Measurements from ENCODE around the gene ITSN1.
"Not testable (repeated sequence)": the region's sequence is repeated elsewhere in the genome, so short reads cannot be mapped to it uniquely, and the experiment has no call there.

The ITSN1 gene

DNA sequence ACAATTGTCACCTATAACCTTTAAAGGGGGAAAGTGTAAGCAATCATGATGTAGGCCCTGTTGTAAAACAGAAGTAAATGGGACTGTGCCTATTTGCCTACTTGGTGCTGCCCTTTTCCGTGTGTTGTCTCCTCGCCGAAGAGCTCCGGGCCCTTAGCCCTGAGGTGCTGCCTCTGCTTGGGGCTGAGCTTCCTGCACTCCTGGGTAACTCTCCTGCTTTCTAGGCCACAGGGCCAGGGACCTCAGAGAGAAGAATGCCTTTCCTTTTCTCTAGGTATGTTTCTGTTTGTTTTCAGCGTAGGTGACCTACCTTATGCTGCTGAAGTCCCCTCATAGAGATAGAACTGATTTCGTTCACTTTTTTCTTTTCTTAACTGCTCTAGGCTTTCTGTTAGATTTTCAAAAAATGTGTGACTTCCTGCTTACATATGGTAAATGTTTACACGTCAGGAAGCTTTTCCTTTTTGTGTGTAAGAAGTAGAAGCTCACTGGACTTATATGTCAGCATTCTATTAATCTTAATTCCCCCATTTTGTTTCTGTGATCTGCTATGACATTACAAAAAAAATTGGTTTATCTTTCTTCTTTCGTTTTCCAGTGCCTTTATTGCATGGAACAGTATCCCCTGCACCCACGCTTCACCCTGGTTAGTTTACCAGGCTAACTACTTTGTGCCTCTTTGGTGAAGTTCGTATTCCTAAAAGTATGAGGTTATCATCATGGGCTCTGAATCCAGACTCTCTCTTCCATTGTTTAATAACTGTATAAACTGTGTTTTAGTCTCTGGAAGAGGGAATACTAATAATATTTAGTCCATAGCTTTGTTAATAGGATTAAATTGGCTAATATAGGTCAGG, 61.7 kb downstream of the ITSN1 start:
- no peak for DNase-seq (ENCODE audit: low spot score)
- no peak overlapping the region for H3K4me3 Mint-ChIP-seq
- H3K4me1 Mint-ChIP-seq (ENCODE audit: low read depth), result peaks cover 5% of the 10 kb centered on the region
- no peaks in the 10 kb centered on the region for H3K36me3 Mint-ChIP-seq (ENCODE audit: low read depth)
- H3K9me3 Mint-ChIP-seq, result peaks cover 4% of the 10 kb centered on the region
- H3K27ac Mint-ChIP-seq, result no peak overlapping the region
- H3K27me3 Mint-ChIP-seq (ENCODE audit: low read depth), result no peaks in the 10 kb centered on the region

DNA sequence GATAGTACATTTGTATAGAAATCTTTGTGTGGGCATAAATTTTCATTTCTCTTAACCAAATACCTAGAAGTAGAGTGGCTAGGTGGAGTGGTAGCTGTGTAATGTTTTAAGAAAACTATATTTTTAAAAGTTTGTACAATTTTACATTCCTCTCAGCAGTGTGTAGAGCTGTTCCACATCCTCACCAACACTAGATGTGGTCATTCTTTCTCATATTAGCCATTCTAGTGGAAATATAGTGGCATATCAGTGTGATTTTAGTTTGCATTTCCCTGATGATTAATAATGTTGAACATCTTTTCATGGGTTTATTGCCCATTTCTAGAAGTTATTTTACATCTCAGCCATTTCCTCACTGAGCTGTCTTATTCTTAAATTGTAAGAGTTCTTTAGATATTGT, 65.5 kb downstream of the ITSN1 start:
- no peaks in the 10 kb centered on the region for H3K36me3 Mint-ChIP-seq (ENCODE audit: low read depth)
- no peak overlapping the region for H3K27ac Mint-ChIP-seq
- DNase-seq (ENCODE audit: low spot score), result no peak
- no peak overlapping the region for H3K4me3 Mint-ChIP-seq
- peaks cover 5% of the 10 kb centered on the region for H3K27me3 Mint-ChIP-seq (ENCODE audit: low read depth)
- H3K4me1 Mint-ChIP-seq (ENCODE audit: low read depth), result peaks cover 5% of the 10 kb centered on the region
- peaks cover 5% of the 10 kb centered on the region for H3K9me3 Mint-ChIP-seq

DNA sequence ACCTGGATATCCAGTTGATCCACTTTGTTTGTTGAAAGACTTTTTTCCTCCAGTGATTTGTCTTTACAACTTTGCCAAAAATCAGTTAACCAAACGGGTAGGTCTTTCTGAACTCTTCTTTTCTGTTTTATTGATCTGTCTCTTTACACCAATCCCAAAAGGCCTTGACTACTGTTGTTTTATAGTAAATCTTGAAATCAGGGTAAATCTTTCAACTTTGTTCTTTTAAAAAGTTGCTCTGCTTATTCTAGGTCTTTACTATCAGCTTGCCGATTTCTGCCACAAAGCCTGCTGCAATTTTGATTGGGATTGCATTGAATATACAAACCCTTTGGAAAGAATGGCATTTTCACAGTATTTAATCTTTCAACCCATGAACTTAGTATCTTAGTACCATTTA, 66.6 kb downstream of the ITSN1 start:
- H3K9me3 Mint-ChIP-seq, result peaks cover 5% of the 10 kb centered on the region
- no peak overlapping the region for H3K27ac Mint-ChIP-seq
- peaks cover 4% of the 10 kb centered on the region for H3K4me1 Mint-ChIP-seq (ENCODE audit: low read depth)
- no peak for DNase-seq (ENCODE audit: low spot score)
- H3K4me3 Mint-ChIP-seq, result no peak overlapping the region
- no peaks in the 10 kb centered on the region for H3K36me3 Mint-ChIP-seq (ENCODE audit: low read depth)
- peaks cover 5% of the 10 kb centered on the region for H3K27me3 Mint-ChIP-seq (ENCODE audit: low read depth)

DNA sequence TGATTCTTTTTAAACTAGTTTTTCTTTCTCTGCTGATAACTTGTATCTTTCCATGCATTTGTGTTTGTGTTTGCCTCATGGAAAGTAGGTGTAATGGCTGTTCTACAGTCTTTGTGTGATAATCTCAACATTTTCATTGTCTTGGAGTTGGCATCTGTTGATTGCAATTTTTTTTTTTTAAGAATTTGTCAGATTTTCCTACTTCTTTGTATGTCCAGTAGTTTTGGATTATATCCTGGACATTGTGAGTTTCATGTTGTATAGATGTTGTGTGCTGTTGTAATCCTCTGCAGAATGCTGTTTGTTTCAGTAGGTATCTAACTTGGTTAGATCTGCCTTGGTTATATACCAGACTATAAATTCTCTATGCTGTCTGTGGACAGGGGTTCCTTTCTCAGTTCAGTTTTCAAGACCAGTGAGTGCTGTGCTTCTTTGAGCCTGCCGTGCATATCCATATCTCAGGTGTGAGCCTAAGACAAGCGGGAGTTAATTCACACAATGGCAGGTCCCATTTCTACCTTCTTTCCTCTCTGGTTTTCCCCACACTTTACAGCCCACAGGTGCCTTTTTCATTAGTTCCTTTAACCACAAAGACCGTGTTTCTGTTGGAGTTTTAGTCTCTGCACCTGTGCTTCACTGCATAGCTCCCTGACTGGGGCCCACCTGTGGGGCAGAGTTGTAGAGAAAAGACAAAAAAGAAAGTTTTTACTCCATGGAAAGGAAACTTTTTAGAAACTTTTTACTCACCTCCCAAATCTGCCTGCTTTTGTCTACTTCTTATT, 69.9 kb downstream of the ITSN1 start:
- H3K4me3 Mint-ChIP-seq, result no peak overlapping the region
- H3K4me1 Mint-ChIP-seq (ENCODE audit: low read depth), result no peaks in the 10 kb centered on the region
- peaks cover 5% of the 10 kb centered on the region for H3K27me3 Mint-ChIP-seq (ENCODE audit: low read depth)
- H3K9me3 Mint-ChIP-seq, result peaks cover 5% of the 10 kb centered on the region
- no peak overlapping the region for H3K27ac Mint-ChIP-seq
- DNase-seq (ENCODE audit: low spot score), result no peak
- no peaks in the 10 kb centered on the region for H3K36me3 Mint-ChIP-seq (ENCODE audit: low read depth)

DNA sequence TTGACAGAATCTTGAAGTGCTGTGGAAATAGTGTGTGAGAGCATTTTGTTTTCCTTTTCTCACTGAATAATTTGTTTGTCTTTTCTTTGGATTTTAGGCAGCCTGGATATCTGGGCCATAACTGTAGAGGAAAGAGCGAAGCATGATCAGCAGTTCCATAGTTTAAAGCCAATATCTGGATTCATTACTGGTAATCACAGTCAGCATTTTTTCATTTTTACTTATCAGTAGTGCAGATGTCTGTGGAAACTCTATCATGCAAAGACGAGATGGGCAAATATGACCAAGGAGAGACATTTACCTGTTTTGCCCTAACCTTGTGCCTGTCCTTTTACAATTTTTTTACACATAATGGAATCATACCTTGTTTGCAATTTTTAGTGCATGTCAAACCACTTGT, 78.8 kb downstream of the ITSN1 start:
- Mint-ChIP-seq H3K27me3 (ENCODE audit: low read depth) (no peaks in the 10 kb centered on the region), H3K4me3 (no peak overlapping the region), H3K9me3 (no peaks in the 10 kb centered on the region), H3K36me3 (ENCODE audit: low read depth) (no peaks in the 10 kb centered on the region), H3K4me1 (ENCODE audit: low read depth) (no peaks in the 10 kb centered on the region), H3K27ac (no peak overlapping the region)
- DNase-seq (ENCODE audit: low spot score), result no peak

DNA sequence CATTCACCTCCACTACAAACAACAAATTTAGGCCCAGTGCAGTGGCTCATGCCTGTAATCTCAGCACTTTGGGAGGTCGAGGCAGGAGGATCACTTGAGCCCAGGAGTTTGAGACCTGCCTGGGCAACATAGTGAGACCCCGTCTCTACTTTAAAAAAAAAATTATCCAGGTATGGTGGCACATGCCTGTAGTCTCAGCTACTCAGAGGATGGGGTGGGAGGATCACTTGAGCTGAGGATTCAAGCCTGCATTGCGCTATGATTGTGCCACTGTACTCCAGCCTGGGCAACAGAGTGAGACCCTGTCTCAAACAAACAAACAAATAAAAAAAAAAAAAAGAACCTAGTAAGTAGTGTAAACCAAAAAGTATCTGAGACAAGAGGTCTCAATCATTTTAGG, 86.8 kb downstream of the ITSN1 start:
- H3K4me3 Mint-ChIP-seq, result not testable (repeated sequence)

DNA sequence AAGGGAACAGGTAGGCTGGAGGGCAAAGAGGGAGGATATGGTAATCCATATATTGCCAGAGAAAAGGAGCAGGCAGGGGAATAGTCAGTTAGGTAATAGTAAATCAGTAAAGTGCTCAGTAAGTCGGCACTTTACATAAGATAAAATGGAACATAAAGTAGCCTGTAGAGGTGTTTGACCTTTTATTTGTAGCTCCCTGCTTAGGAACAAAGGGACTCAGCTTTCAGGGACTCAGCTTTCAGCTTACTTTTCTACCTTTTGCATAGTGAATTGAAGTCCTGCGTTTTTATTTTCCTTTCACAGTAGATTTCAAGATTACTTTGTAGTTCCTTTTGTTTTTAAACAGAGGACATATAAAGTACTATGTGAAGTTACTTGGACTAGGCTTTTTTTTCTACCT, 87.3 kb downstream of the ITSN1 start:
- no peak for DNase-seq (ENCODE audit: low spot score)
- Mint-ChIP-seq H3K27ac (no peak overlapping the region), H3K4me3 (no peak overlapping the region), H3K27me3 (ENCODE audit: low read depth) (peaks cover 2% of the 10 kb centered on the region), H3K9me3 (no peaks in the 10 kb centered on the region), H3K36me3 (ENCODE audit: low read depth) (no peaks in the 10 kb centered on the region), H3K4me1 (ENCODE audit: low read depth) (no peaks in the 10 kb centered on the region)

More for the DNA sequence above, 86.8 kb downstream of the ITSN1 start:
- H3K36me3 Mint-ChIP-seq (ENCODE audit: low read depth); H3K9me3 Mint-ChIP-seq; H3K27ac Mint-ChIP-seq; DNase-seq (ENCODE audit: low spot score); H3K27me3 Mint-ChIP-seq (ENCODE audit: low read depth); H3K4me1 Mint-ChIP-seq (ENCODE audit: low read depth): not testable (repeated sequence)

DNA sequence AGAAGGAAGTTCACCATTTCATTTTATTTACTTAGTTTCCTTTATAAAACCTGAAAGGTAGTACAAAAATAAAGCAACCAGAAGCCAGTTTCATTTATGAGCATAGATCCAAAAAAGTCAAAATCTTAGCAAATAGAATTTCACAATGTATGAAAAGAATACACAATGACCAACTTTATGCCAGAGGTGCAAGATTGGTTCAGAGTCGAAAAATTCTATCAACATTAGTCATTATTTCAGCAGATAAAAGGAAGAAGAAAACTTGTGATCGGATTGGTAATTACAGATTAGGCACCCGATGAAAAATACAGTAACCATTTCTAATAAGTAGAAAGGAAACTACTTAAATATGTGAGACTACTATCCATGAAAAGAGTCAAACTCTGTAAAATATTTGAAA, 89.1 kb downstream of the ITSN1 start:
- Mint-ChIP-seq H3K27ac (no peak overlapping the region), H3K27me3 (ENCODE audit: low read depth) (peaks cover 2% of the 10 kb centered on the region), H3K9me3 (no peaks in the 10 kb centered on the region), H3K4me1 (ENCODE audit: low read depth) (no peaks in the 10 kb centered on the region), H3K36me3 (ENCODE audit: low read depth) (no peaks in the 10 kb centered on the region), H3K4me3 (no peak overlapping the region)
- no peak for DNase-seq (ENCODE audit: low spot score)

DNA sequence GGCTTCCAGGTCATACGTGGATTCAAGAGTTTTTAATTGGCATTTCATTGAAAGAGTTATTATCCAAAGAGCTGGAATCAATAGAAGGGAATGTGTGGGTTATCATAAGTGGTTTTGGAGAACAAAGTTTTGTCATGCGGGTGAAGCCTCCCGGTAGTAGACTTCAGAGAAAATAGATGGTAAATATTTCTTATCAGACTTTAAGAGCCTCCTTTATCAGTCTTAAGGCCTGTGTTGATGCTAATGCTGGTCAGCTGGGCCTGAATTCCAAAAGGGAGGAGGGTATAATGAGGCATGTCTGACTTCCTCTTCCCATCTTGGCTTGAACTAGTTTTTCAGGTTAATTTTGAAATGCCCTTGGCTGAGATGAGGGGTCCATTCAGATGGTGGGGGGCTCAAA, 89.7 kb downstream of the ITSN1 start:
- H3K27ac Mint-ChIP-seq, result no peak overlapping the region

DNA sequence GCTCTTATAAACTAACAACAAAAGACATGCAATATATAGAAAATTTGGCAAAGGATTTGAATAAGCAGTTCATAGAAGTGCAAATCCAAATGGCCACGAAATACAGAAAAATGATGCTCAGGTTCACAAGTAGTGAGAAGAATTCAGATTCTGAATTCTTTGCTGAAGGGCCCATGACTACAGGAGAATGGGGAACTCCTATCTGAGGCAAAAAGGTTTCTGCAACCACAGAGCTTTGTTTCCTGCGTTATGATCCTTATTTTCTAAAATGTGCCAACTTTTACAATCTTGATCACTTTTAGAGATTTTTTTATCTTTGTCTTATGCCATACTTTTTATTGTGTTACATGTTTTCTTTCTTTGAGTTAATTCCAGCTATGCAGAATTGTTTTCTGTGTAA, 91.3 kb downstream of the ITSN1 start:
- H3K4me1 Mint-ChIP-seq (ENCODE audit: low read depth), result no peaks in the 10 kb centered on the region
- peaks cover 2% of the 10 kb centered on the region for H3K27me3 Mint-ChIP-seq (ENCODE audit: low read depth)
- no peaks in the 10 kb centered on the region for H3K9me3 Mint-ChIP-seq
- no peaks in the 10 kb centered on the region for H3K36me3 Mint-ChIP-seq (ENCODE audit: low read depth)
- DNase-seq (ENCODE audit: low spot score), result no peak
- no peak overlapping the region for H3K27ac Mint-ChIP-seq
- no peak overlapping the region for H3K4me3 Mint-ChIP-seq

More for the DNA sequence above, 89.7 kb downstream of the ITSN1 start:
- no peaks in the 10 kb centered on the region for H3K36me3 Mint-ChIP-seq (ENCODE audit: low read depth)
- no peak overlapping the region for H3K4me3 Mint-ChIP-seq
- H3K4me1 Mint-ChIP-seq (ENCODE audit: low read depth), result no peaks in the 10 kb centered on the region
- H3K9me3 Mint-ChIP-seq, result no peaks in the 10 kb centered on the region
- DNase-seq (ENCODE audit: low spot score), result no peak
- H3K27me3 Mint-ChIP-seq (ENCODE audit: low read depth), result peaks cover 2% of the 10 kb centered on the region

DNA sequence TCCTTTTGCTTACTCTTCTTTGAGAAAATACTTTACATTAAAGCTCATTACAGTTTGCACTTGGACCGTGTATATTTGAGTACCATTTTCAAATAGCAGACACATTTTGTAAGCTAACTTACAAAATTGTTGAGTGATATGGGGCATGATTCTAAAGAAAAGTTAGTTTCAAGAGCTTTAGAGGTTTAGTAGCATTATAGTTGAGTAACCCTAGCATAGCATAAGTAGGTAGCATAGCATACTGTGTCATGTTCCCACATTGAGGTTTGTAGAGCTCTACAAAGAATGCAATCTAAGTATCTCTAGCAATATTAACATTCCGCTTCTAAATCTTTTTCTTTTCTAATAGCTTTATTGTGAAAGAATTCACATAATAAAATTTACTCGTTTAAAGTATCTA, 92.0 kb downstream of the ITSN1 start:
- no peak overlapping the region for H3K4me3 Mint-ChIP-seq
- no peak overlapping the region for H3K27ac Mint-ChIP-seq
- DNase-seq (ENCODE audit: low spot score), result no peak
- no peaks in the 10 kb centered on the region for H3K36me3 Mint-ChIP-seq (ENCODE audit: low read depth)
- no peaks in the 10 kb centered on the region for H3K4me1 Mint-ChIP-seq (ENCODE audit: low read depth)
- H3K27me3 Mint-ChIP-seq (ENCODE audit: low read depth), result peaks cover 2% of the 10 kb centered on the region
- H3K9me3 Mint-ChIP-seq, result no peaks in the 10 kb centered on the region

DNA sequence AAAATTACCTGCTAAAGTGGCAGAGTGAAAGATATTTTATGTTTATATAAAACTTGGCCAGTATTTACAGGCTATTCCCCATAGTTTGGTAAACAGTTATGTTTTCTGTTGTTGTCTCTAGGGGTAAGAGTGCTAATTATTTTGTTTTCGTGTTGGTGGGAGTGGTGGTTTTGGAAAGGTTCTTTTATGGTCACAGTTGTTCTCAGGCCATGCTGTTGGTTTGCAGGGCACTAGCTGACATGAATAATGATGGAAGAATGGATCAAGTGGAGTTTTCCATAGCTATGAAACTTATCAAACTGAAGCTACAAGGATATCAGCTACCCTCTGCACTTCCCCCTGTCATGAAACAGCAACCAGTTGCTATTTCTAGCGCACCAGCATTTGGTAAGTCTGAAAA, 92.5 kb downstream of the ITSN1 start:
- DNase-seq (ENCODE audit: low spot score), result no peak
- no peaks in the 10 kb centered on the region for H3K36me3 Mint-ChIP-seq (ENCODE audit: low read depth)
- H3K9me3 Mint-ChIP-seq, result no peaks in the 10 kb centered on the region
- peaks cover 2% of the 10 kb centered on the region for H3K27me3 Mint-ChIP-seq (ENCODE audit: low read depth)
- H3K4me1 Mint-ChIP-seq (ENCODE audit: low read depth), result no peaks in the 10 kb centered on the region
- H3K4me3 Mint-ChIP-seq, result no peak overlapping the region
- no peak overlapping the region for H3K27ac Mint-ChIP-seq

DNA sequence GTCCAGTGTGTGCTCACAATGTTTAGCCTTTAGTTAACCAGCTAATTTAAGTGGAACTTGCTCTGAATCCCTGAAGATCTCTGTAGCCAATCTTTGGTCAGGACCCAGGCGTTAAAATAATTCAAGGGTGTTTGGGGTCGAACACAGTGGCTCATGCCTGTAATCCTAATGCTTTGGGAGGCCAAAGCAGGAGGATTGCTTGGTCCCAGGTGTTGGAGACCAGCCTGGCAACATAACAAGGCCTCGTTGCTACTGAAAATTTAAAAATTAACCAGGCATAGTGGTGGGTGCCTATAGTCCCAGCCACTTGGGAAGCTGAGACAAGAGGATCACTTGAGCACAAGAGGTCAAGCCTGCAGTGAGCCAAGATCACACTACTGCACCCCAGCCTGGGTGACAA, 94.3 kb downstream of the ITSN1 start:
- Mint-ChIP-seq H3K27ac (no peak overlapping the region), H3K27me3 (ENCODE audit: low read depth) (peaks cover 2% of the 10 kb centered on the region), H3K9me3 (no peaks in the 10 kb centered on the region), H3K4me1 (ENCODE audit: low read depth) (no peaks in the 10 kb centered on the region), H3K4me3 (no peak overlapping the region), H3K36me3 (ENCODE audit: low read depth) (no peaks in the 10 kb centered on the region)
- DNase-seq (ENCODE audit: low spot score), result no peak

DNA sequence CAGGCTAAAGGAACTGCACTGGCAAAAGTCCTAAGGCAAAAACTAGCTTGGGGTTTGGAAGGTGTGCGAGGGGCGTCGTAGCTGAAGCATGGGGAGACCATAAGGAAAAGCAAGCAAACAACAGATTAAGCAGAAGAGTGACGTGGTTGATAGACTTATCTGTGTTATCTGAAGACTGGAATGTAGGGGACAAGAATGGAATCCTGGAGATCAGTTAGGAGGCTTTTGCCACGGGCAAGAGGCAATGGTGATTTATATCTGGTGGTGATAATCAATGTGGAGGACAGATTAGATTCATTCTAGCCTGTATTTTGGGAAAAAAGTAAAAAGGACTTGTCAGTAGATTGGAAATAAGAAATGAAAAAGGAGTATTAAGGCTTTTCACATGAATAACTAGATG, 97.4 kb downstream of the ITSN1 start:
- Mint-ChIP-seq H3K9me3 (no peaks in the 10 kb centered on the region), H3K27ac (no peak overlapping the region), H3K4me1 (ENCODE audit: low read depth) (no peaks in the 10 kb centered on the region), H3K27me3 (ENCODE audit: low read depth) (no peaks in the 10 kb centered on the region), H3K4me3 (no peak overlapping the region), H3K36me3 (ENCODE audit: low read depth) (no peaks in the 10 kb centered on the region)
- no peak for DNase-seq (ENCODE audit: low spot score)
